ENCODE measurements around the gene HNRNPA2B1. TPM values are rescaled to one million over a fixed set of nuclear protein-coding genes. Genes with fewer than 3 reads are reported as not detected.

HNRNPA2B1 gene
- total and polyA plus RNA-seq, 4 donors: 165 to 1,155 (median 662) TPM

DNA sequence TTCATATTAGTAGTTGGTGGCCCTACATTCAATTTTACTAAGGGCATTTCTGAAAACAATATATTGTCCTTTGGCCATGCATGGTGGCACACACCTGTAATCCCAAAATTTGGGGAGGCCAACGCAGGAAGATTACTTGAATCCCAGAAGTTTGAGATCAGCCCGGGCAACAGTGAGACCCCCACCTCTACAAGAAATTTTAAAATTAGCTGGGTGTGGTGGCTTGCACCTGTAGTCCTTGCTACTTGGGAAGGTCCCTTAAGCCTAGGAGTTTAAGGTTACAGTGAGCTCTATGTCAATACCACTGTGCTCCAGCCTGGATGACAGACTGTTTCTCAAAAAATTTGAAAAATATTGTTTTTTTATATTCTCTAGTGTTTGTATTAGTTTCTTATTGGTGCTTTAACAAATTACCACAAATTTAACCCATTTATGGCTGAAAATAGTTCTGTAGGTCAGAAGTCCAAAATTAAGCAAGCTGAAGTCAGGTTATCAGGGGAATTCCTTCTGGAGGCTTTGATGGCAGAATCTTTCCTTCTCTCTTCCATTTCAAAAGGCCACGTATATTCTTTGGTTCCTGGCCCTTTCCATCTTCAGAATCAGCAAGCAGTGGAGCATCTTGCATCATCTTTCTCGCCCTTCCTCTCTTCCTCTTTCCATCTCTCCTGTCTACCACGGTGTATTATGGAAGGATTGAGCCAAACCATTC is 13.4 kb upstream of the HNRNPA2B1 start:
- WGBS (ENCODE audit: insufficient coverage): 82% methylated on average over 2 of the region's 5 CpGs
- Histone ChIP-seq H3K27me3 (ENCODE audit: control insufficient read depth, insufficient read depth, low read length) (no peaks in the 10 kb centered on the region), H3K4me3 (ENCODE audit: low read depth, low read length) (no peak overlapping the region), H3K9me3 (ENCODE audit: control insufficient read depth, insufficient read depth, low read length) (no peaks in the 10 kb centered on the region), H3K36me3 (ENCODE audit: control insufficient read depth, insufficient read depth, low read length) (peaks cover 6% of the 10 kb centered on the region), H3K4me1 (ENCODE audit: control insufficient read depth, insufficient read depth, low read length) (no peaks in the 10 kb centered on the region), H3K27ac (ENCODE audit: low read depth, low read length) (no peak overlapping the region)
- DNase-seq (ENCODE audit: low read depth in 4 of 6, low spot score in 6 of 6): no peak

DNA sequence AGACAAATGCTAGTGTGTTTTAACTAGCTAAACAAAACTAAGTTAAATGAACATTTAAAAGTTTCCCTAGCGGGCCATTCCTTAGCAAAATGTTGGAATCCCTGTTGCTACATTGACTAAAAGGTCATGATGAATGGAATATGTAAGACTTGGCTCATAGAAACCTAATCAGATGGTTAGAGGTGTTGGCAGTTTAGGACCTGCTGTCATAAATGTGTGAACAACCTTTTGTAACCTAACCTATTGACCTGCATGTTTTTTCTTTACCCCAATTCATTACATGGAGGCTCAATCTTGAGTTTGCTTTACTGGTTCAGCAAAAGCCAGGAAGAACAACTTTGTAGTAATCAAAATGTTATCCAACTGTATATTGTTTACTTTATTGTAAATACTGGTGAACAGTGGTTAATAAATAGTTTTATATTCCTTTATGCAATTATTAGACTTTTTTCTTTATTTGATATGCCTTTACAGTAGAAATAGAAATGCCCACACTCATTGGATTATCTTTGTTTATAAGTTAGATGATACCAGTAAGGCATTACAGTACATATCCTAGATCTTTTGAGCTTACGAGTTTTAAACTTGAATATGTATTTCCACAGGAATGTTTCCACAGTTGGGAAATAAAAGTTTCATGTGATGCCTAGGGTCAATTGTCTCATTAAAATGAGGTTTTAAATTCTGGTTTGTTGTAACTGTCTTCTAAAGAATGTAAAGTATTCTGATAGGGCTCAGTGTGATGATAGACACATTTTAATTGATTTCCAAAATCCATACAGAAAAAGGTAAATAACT is 12.6 kb upstream of the HNRNPA2B1 start:
- DNase-seq (ENCODE audit: low read depth in 4 of 6, low spot score in 6 of 6): no peak
- Histone ChIP-seq H3K27me3 (ENCODE audit: control insufficient read depth, insufficient read depth, low read length) (no peaks in the 10 kb centered on the region), H3K27ac (ENCODE audit: low read depth, low read length) (no peak overlapping the region), H3K36me3 (ENCODE audit: control insufficient read depth, insufficient read depth, low read length) (peaks cover 9% of the 10 kb centered on the region), H3K4me1 (ENCODE audit: control insufficient read depth, insufficient read depth, low read length) (no peaks in the 10 kb centered on the region), H3K4me3 (ENCODE audit: low read depth, low read length) (no peak overlapping the region), H3K9me3 (ENCODE audit: control insufficient read depth, insufficient read depth, low read length) (no peaks in the 10 kb centered on the region)
- WGBS (ENCODE audit: insufficient coverage): 100% methylated on average over 1 of the region's 2 CpGs

DNA sequence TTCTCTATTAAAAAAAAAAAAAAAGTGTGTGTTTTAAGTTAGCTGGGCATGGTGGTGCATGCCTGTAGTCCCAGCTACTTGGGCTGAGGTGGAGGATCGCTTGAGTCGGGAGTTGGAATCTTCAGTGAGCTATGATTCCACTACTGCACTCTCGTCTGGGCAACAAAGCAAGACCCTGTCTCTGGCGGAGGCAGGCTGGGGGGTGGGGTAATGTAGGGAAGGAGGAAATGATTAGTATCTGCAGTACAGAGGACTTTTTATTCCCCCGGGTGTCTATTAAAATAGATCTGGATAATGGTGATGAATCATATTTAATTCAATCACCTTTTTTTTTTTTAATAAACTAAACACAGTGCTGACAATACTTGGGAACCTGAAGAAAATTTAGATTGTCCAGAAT is 7.5 kb upstream of the HNRNPA2B1 start:
- WGBS (ENCODE audit: insufficient coverage): no CpG with 5 or more reads among the region's 5 CpGs
- no peak for DNase-seq (ENCODE audit: low read depth in 4 of 6, low spot score in 6 of 6)
- H3K36me3 ChIP-seq (ENCODE audit: control insufficient read depth, insufficient read depth, low read length): peaks cover 25% of the 10 kb centered on the region
- H3K27ac ChIP-seq (ENCODE audit: low read depth, low read length): no peak overlapping the region
- H3K4me3 ChIP-seq (ENCODE audit: low read depth, low read length): no peak overlapping the region
- H3K4me1 ChIP-seq (ENCODE audit: control insufficient read depth, insufficient read depth, low read length): peaks cover 4% of the 10 kb centered on the region
- H3K27me3 ChIP-seq (ENCODE audit: control insufficient read depth, insufficient read depth, low read length): no peaks in the 10 kb centered on the region
- no peaks in the 10 kb centered on the region for H3K9me3 ChIP-seq (ENCODE audit: control insufficient read depth, insufficient read depth, low read length)

DNA sequence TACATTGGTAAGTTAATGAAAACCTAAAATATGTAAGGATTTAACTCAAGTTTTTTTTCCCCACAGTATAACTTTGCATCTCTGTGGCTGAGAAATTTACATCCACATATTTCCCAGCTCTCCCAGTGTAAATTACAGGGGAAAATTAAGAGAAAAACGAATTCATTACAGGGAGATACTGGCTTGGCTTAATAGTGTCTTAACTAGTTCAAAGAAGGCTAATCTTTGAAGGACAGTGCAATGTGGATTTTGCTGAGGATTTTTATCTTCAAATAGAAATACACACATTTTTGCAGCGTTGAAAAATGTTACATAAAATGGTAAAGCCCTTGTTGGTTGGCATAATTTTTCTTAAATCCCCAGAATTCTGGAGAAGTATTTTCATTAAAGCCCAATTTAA is 2.5 kb upstream of the HNRNPA2B1 start:
- Histone ChIP-seq H3K27me3 (ENCODE audit: control insufficient read depth, insufficient read depth, low read length) (no peaks in the 10 kb centered on the region), H3K9me3 (ENCODE audit: control insufficient read depth, insufficient read depth, low read length) (no peaks in the 10 kb centered on the region), H3K4me3 (ENCODE audit: low read depth, low read length) (peak overlapping the region; percentile 100), H3K36me3 (ENCODE audit: control insufficient read depth, insufficient read depth, low read length) (peaks cover 19% of the 10 kb centered on the region), H3K27ac (ENCODE audit: low read depth, low read length) (no peak overlapping the region), H3K4me1 (ENCODE audit: control insufficient read depth, insufficient read depth, low read length) (peaks cover 4% of the 10 kb centered on the region)
- DNase-seq (ENCODE audit: low read depth in 4 of 6, low spot score in 6 of 6): no peak
- WGBS (ENCODE audit: insufficient coverage): no CpG with 5 or more reads among the region's 2 CpGs

DNA sequence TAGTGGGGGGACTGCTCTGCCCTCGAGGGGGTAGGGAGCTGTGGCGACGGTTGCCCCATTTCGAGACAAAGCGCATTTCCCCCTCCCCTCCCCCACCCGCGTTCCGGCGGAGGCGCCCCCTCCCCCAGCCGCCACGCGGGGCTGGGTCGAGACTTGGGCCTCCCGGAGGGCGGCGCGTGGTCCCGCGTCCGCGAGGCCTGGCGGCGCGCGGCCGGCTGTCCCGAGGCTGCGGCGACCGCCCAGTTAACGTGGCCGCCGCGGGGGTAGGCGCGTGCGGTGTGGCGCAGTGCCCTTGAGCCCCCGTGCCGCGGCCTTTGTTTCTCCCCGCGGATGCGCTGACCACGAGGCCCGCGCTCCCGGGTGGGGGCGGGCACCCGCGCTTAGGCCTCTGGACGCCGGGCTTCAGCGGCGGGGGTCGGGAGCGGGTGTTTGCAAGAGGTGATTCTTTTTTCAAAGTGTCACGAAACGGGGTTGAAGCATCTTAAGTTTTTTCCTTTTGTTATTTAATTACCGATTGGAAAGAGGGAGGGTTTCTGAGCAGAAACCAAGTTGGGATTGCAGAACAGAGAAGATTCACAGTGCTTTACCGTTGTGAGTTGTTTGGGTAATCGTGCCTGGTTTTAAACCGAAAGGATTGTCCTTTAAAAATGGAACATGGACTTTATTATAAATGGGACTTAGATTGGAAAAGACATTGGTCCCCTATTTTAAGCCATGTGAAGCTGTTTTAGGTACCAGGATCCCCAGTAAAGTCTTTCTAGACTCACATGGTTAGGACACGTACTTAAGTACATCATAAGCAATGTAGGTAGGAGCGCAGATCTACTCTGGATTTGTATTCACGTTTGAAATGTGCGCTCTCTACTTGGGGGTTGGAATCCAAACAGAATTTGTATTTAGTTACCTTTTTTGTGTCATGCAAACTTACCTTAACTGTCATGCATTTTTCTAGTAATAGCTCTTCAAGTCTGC is 1.8 kb upstream of the HNRNPA2B1 start:
- Histone ChIP-seq H3K4me1 (ENCODE audit: control insufficient read depth, insufficient read depth, low read length) (peaks cover 4% of the 10 kb centered on the region), H3K27me3 (ENCODE audit: control insufficient read depth, insufficient read depth, low read length) (no peaks in the 10 kb centered on the region), H3K9me3 (ENCODE audit: control insufficient read depth, insufficient read depth, low read length) (no peaks in the 10 kb centered on the region), H3K4me3 (ENCODE audit: low read depth, low read length) (peak overlapping the region; percentile 100), H3K27ac (ENCODE audit: low read depth, low read length) (peak overlapping the region; percentile 100), H3K36me3 (ENCODE audit: control insufficient read depth, insufficient read depth, low read length) (peaks cover 12% of the 10 kb centered on the region)
- 0% methylated on average over 60 of the region's 68 CpGs for WGBS (ENCODE audit: insufficient coverage)
- peak in 4 of 6 donors; percentile 35 to 75 (median 64) for DNase-seq (ENCODE audit: low read depth in 4 of 6, low spot score in 6 of 6)

DNA sequence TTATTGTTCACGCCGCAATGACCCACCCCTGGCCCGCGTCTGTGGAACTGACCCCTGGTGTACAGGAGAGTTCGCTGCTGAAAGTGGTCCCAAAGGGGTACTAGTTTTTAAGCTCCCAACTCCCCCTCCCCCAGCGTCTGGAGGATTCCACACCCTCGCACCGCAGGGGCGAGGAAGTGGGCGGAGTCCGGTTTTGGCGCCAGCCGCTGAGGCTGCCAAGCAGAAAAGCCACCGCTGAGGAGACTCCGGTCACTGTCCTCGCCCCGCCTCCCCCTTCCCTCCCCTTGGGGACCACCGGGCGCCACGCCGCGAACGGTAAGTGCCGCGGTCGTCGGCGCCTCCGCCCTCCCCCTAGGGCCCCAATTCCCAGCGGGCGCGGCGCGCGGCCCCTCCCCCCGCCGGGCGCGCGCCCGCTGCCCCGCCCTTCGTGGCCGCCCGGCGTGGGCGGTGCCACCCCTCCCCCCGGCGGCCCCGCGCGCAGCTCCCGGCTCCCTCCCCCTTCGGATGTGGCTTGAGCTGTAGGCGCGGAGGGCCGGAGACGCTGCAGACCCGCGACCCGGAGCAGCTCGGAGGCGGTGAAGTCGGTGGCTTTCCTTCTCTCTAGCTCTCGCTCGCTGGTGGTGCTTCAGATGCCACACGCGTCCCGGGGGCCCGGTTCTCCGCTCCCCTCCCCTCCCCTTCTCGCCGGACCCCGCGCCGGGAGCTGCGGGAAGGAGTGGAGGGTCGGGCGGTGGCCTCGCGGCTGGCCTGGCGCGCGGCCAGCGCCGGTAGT is 887 bp upstream of the HNRNPA2B1 start, which contains the start of gene CBX3:
Gene CBX3 (plus strand): TSS at position 499 of the 772 bp plus-strand sequence. CDS start 1,254 bp downstream, outside the sequence.
- DNase-seq (ENCODE audit: low read depth in 4 of 6, low spot score in 6 of 6): peak in 4 of 6 donors; percentile 73 to 96 (median 80)
- H3K27me3 ChIP-seq (ENCODE audit: control insufficient read depth, insufficient read depth, low read length): no peaks in the 10 kb centered on the region
- peaks cover 4% of the 10 kb centered on the region for H3K4me1 ChIP-seq (ENCODE audit: control insufficient read depth, insufficient read depth, low read length)
- H3K36me3 ChIP-seq (ENCODE audit: control insufficient read depth, insufficient read depth, low read length): peaks cover 12% of the 10 kb centered on the region
- peak within 1 kb of the TSS; percentile 100 for H3K27ac ChIP-seq (ENCODE audit: low read depth, low read length)
- peak within 1 kb of the TSS; percentile 100 for H3K4me3 ChIP-seq (ENCODE audit: low read depth, low read length)
- H3K9me3 ChIP-seq (ENCODE audit: control insufficient read depth, insufficient read depth, low read length): no peaks in the 10 kb centered on the region
- WGBS (ENCODE audit: insufficient coverage): under 1% methylated on average over 62 of the region's 86 CpGs

DNA sequence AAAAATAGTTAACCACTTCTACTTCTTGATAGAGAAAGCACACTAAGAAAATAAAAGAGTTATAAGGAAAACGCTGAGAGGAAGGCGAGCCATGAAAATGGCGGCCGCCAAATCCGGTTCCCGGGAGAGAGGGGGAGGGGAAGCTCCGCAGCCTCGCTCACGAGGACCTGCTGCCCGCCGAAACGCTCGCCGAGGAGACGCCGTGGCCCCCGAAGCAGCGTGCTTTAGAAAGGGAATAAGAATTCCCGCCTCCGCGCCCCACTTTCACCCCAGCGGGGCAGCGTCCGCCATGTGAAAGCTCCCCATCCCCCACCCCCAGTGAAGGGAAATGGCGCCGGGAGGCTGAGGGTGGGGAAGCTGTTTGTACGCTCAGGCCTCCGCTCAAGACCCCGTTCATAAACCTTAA is 505 bp downstream of the HNRNPA2B1 start:
- Histone ChIP-seq H3K27me3 (ENCODE audit: control insufficient read depth, insufficient read depth, low read length) (no peaks in the 10 kb centered on the region), H3K9me3 (ENCODE audit: control insufficient read depth, insufficient read depth, low read length) (no peaks in the 10 kb centered on the region), H3K4me1 (ENCODE audit: control insufficient read depth, insufficient read depth, low read length) (peaks cover 4% of the 10 kb centered on the region), H3K4me3 (ENCODE audit: low read depth, low read length) (peak overlapping the region; percentile 100), H3K36me3 (ENCODE audit: control insufficient read depth, insufficient read depth, low read length) (peaks cover 15% of the 10 kb centered on the region), H3K27ac (ENCODE audit: low read depth, low read length) (peak overlapping the region; percentile 100)
- DNase-seq (ENCODE audit: low read depth in 4 of 6, low spot score in 6 of 6): peak in 5 of 6 donors; percentile 69 to 92 (median 72)
- WGBS (ENCODE audit: insufficient coverage): 0% methylated on average over 17 of the region's 29 CpGs

DNA sequence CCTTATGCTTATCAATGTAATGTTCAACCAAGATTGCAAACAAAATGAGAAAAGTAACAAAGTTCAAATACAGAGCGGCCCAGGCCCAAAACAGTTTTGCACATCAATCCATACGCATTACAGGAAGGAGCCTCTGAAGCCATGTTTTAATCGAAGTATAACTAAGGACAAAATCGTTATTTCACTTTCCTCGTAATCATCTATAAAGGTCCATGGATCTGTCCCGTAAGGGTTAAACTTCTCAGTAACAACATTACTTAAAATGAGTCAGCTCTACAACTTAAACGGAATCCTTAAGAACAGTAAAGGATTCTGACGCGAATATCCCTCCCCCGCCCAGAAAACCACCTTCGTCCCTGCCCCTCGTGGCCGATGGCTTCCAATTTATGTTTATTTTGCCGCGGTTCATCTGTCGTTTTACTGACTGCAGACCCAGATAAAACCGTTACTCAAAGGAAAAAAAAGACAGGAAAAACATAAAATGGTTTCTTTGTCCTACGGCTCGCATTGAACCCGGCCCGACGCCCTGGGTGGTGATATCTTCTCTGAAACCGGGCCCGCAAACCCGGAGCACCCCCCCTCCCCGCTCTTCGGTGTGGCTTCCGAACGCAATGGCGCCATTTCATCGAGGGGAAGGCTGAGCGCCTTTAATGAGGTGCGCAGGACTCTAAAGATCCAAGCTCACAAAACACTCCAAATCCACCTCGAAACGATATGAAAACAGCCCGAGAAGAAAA is 1.1 kb downstream of the HNRNPA2B1 start:
- DNase-seq (ENCODE audit: low read depth in 4 of 6, low spot score in 6 of 6): peak in 5 of 6 donors; percentile 32 to 93 (median 69)
- under 1% methylated on average over 25 of the region's 36 CpGs for WGBS (ENCODE audit: insufficient coverage)
- Histone ChIP-seq H3K36me3 (ENCODE audit: control insufficient read depth, insufficient read depth, low read length) (peaks cover 19% of the 10 kb centered on the region), H3K4me3 (ENCODE audit: low read depth, low read length) (peak overlapping the region; percentile 100), H3K27ac (ENCODE audit: low read depth, low read length) (peak overlapping the region; percentile 100), H3K9me3 (ENCODE audit: control insufficient read depth, insufficient read depth, low read length) (no peaks in the 10 kb centered on the region), H3K27me3 (ENCODE audit: control insufficient read depth, insufficient read depth, low read length) (no peaks in the 10 kb centered on the region), H3K4me1 (ENCODE audit: control insufficient read depth, insufficient read depth, low read length) (no peaks in the 10 kb centered on the region)

All from spinal cord (tissue), 10 donors.